Neural cell (in vitro differentiated cells): ENCODE measurements around the gene OR2AG1.

ENCODE experiments used
- CTCF ChIP-seq: fragments of 450-650 bp; IDR thresholded peaks from 2 replicates; pipeline ENCODE4 v1.5.1; 2014; ENCODE audit warnings: antibody characterized with exemption, mild to moderate bottlenecking, moderate library complexity; ENCODE audit not compliant: poor library complexity, severe bottlenecking
- EP300 ChIP-seq: fragments of 450-650 bp; conservative IDR thresholded peaks from 2 replicates; pipeline ENCODE4 v1.6.1; 2014; ENCODE audit warnings: antibody characterized with exemption, mild to moderate bottlenecking, moderate library complexity; ENCODE audit not compliant: poor library complexity, severe bottlenecking
- EZH2 ChIP-seq: fragments of 200-600, 300-800 bp; shearing (Covaris generic), sonication (generic); IDR thresholded peaks from 2 replicates; pipeline ENCODE4 v1.6.1; 2014; ENCODE audit warnings: antibody characterized with exemption, low read length, borderline replicate concordance, mild to moderate bottlenecking; ENCODE audit not compliant: insufficient read depth, poor library complexity, severe bottlenecking
- MXI1 ChIP-seq: fragments of 450-650 bp; conservative IDR thresholded peaks from 2 replicates; pipeline ENCODE4 v1.6.1; 2014; ENCODE audit warnings: antibody characterized with exemption, mild to moderate bottlenecking; ENCODE audit not compliant: poor library complexity, severe bottlenecking
- POLR2AphosphoS5 ChIP-seq: IDR thresholded peaks from 2 replicates; pipeline ENCODE4 v1.6.1; 2012
- RAD21 ChIP-seq: fragments of 450-650 bp; conservative IDR thresholded peaks from 2 replicates; pipeline ENCODE4 v1.6.1; 2014; ENCODE audit warnings: antibody characterized with exemption, mild to moderate bottlenecking, moderate library complexity
- REST ChIP-seq: IDR thresholded peaks from 2 replicates; pipeline ENCODE4 v1.6.1; 2012; ENCODE audit warnings: borderline replicate concordance

- no peak for TF ChIP-seq REST
- no peak for TF ChIP-seq CTCF
- TF ChIP-seq RAD21, result no peak
- TF ChIP-seq MXI1, result no peak
- TF ChIP-seq POLR2AphosphoS5, result no peak
- TF ChIP-seq EP300, result no peak
- no peak for TF ChIP-seq EZH2
Measured at GRCh38 chr11:6778518-6778917, 4.3 kb upstream of the OR2AG1 start.
